IMR-90 (cell line): ENCODE data around the gene KIF18A. TPM values are rescaled to one million over a fixed set of nuclear protein-coding genes. Genes with fewer than 3 reads are reported as not detected.

Source experiments
- ATAC-seq: fragments of 200-7000 bp; cut with Tn5 transposase; 2 replicates; pipeline ENCODE4 v1.9.1; 2020; ENCODE audit warnings: low read depth, mild to moderate bottlenecking, moderate library complexity
- BruUV-seq: library from RNA; stranded (reverse); fragments of 400-500 nt; replicated peaks from 2 replicates; lab custom pipeline; 2021; lab: Mats Ljungman, UMichigan
- CTCF ChIA-PET: fragments of 300-600 bp; formaldehyde crosslinking; extraction: SDS; loops from one replicate; lab custom pipeline; 2021; ENCODE audit warnings: antibody characterized with exemption; lab: Yijun Ruan, JAX
- POLR2A ChIA-PET: fragments of 300-600 bp; sonication (Branson Sonifier 250); formaldehyde crosslinking; loops from one replicate; lab custom pipeline; 2022; ENCODE audit warnings: antibody characterized with exemption; ENCODE audit not compliant: unreplicated experiment; lab: Charles Lee
- DNase-seq: peaks from one replicate; pipeline ENCODE4 v3.0.0; 2013
- H2AFZ ChIP-seq: replicated peaks from 2 replicates; pipeline ENCODE3; 2013; ENCODE audit warnings: low read length, mild to moderate bottlenecking; ENCODE audit not compliant: poor library complexity
- H2AK5ac ChIP-seq: 2 replicates; pipeline ENCODE4 v1.6.1; 2013; ENCODE audit warnings: low read depth, low read length, inconsistent platforms
- H2AK9ac ChIP-seq: replicated peaks from 2 replicates; pipeline ENCODE3; 2013; ENCODE audit warnings: mild to moderate bottlenecking, low read depth, low read length, moderate library complexity; ENCODE audit not compliant: poor library complexity
- H2BK120ac ChIP-seq: 2 replicates; pipeline ENCODE4 v1.6.1; 2013; ENCODE audit warnings: low read depth, low read length, inconsistent platforms
- H2BK15ac ChIP-seq: 3 replicates; pipeline ENCODE4 v1.6.1; 2013; ENCODE audit warnings: low read depth, low read length, inconsistent platforms
- H2BK20ac ChIP-seq: 2 replicates; pipeline ENCODE4 v1.6.1; 2013; ENCODE audit warnings: low read depth, mild to moderate bottlenecking, inconsistent platforms, low read length, moderate library complexity
- H2BK5ac ChIP-seq: 2 replicates; pipeline ENCODE4 v1.6.1; 2013; ENCODE audit warnings: mild to moderate bottlenecking, low read depth, low read length, inconsistent platforms; ENCODE audit not compliant: poor library complexity, severe bottlenecking
- H3K14ac ChIP-seq: replicated peaks from 2 replicates; pipeline ENCODE4 v1.6.1; 2013; ENCODE audit warnings: low read depth, low read length, inconsistent platforms
- H3K18ac ChIP-seq: 2 replicates; pipeline ENCODE4 v1.6.1; 2013; ENCODE audit warnings: low read depth, low read length, control low read depth
- H3K23ac ChIP-seq: 2 replicates; pipeline ENCODE4 v1.6.1; 2013; ENCODE audit warnings: low read depth, low read length, inconsistent platforms
- H3K27ac ChIP-seq: 2 replicates; pipeline ENCODE4 v1.5.1; 2013; ENCODE audit warnings: mild to moderate bottlenecking, control low read depth, low read length; ENCODE audit not compliant: insufficient read depth
- H3K27me3 ChIP-seq: 2 replicates; pipeline ENCODE4 v1.6.1; 2013; ENCODE audit warnings: low read length; ENCODE audit not compliant: control insufficient read depth, insufficient read depth
- H3K36me3 ChIP-seq: 2 replicates; pipeline ENCODE4 v1.6.1; 2013; ENCODE audit warnings: low read length, mixed read lengths; ENCODE audit not compliant: control insufficient read depth, insufficient read depth
- H3K4ac ChIP-seq: 2 replicates; pipeline ENCODE4 v1.6.1; 2013; ENCODE audit warnings: low read depth, low read length, inconsistent platforms
- H3K4me1 ChIP-seq: 2 replicates; pipeline ENCODE4 v1.6.1; 2013; ENCODE audit warnings: low read length, mixed read lengths; ENCODE audit not compliant: control insufficient read depth, insufficient read depth
- H3K4me2 ChIP-seq: 2 replicates; pipeline ENCODE4 v1.6.1; 2013; ENCODE audit warnings: low read depth, mild to moderate bottlenecking, control low read depth, low read length, moderate library complexity
- H3K4me3 ChIP-seq: 2 replicates; pipeline ENCODE4 v1.5.1; 2013; ENCODE audit warnings: low read depth, mild to moderate bottlenecking, control low read depth, low read length, moderate library complexity; ENCODE audit not compliant: insufficient read depth
- H3K56ac ChIP-seq: 2 replicates; pipeline ENCODE4 v1.6.1; 2013; ENCODE audit warnings: low read length, inconsistent platforms; ENCODE audit not compliant: insufficient read depth; ENCODE audit errors: extremely low read depth
- H3K79me1 ChIP-seq, 2 experiments: 2 replicates each; pipeline ENCODE4 v1.6.1; 2013; ENCODE audit warnings: low read length in 2 of 2, inconsistent platforms in 1 of 2, low read depth in 1 of 2
- H3K9ac ChIP-seq: 2 replicates; pipeline ENCODE4 v1.6.1; 2013; ENCODE audit warnings: low read depth, low read length, control low read depth
- H3K9me1 ChIP-seq: 2 replicates; pipeline ENCODE4 v1.6.1; 2013; ENCODE audit warnings: low read length, inconsistent platforms; ENCODE audit not compliant: insufficient read depth
- H3K9me3 ChIP-seq: 2 replicates; pipeline ENCODE4 v1.6.1; 2013; ENCODE audit warnings: low read length; ENCODE audit not compliant: control insufficient read depth, insufficient read depth
- H4K20me1 ChIP-seq: 2 replicates; pipeline ENCODE4 v1.6.1; 2013; ENCODE audit warnings: low read length, inconsistent platforms; ENCODE audit not compliant: insufficient read depth
- H4K5ac ChIP-seq: 2 replicates; pipeline ENCODE4 v1.6.1; 2013; ENCODE audit warnings: mild to moderate bottlenecking, low read depth, low read length, control low read depth
- H4K8ac ChIP-seq, 2 experiments: 2 replicates each; pipeline ENCODE4 v1.6.1; 2013; ENCODE audit warnings: low read depth in 2 of 2, low read length in 2 of 2, control low read depth in 1 of 2, inconsistent platforms in 1 of 2
- H4K91ac ChIP-seq: 2 replicates; pipeline ENCODE4 v1.6.1; 2013; ENCODE audit warnings: low read depth, low read length, inconsistent platforms; ENCODE audit not compliant: insufficient read depth
- MAFK ChIP-seq: IDR thresholded peaks from 2 replicates; pipeline ENCODE4 v1.6.1; 2012; ENCODE audit warnings: low read depth, low read length, improper control_type of control experiment
- WGBS, 2 experiments: methylation state at CpG; one replicate each; pipeline versions ENCODE4 v1.1.5 to v1.1.7; 2013; ENCODE audit warnings: missing lambda C conversion rate in 2 of 2; ENCODE audit not compliant: insufficient read length in 1 of 2; ENCODE audit errors: extremely low coverage in 2 of 2; 5-methylcytosine and 5-hydroxymethylcytosine counted together
- dilution Hi-C: fragments of 300-500 bp; cut with HindIII; formaldehyde crosslinking; loops from one replicate; pipeline ENCODE4 v1.14.3; 2018; ENCODE audit warnings: low sequenced_read_pairs; ENCODE audit not compliant: unreplicated experiment
- in situ Hi-C: fragments of 300-500 bp; cut with MboI; formaldehyde crosslinking; loops from 3 replicates; pipeline ENCODE4 v1.14.3; 2019; ENCODE audit warnings: low sequenced_read_pairs, inconsistent platforms, mixed read lengths
- intact Hi-C: fragments of 100-400 bp; cut with micrococcal nuclease; formaldehyde crosslinking; loops from 2 replicates; pipeline ENCODE4 v1.10.0; 2022
- polyA plus RNA-seq, 3 experiments: library from polyadenylated mRNA; depleted of rRNA; stranded (reverse); fragments of >200 nt; gene quantifications; 2 replicates each; pipeline ENCODE4 v1.2.3, GENCODE V29; 2012; ENCODE audit warnings: low replicate concordance in 1 of 3
- total RNA-seq: library from RNA; depleted of rRNA; stranded (reverse); fragments of >200 nt; gene quantifications from 2 replicates; pipeline ENCODE4 v1.2.3, GENCODE V29; 2012

Gene KIF18A
- total and polyA plus RNA-seq, 2 of the 4 experiments (the other 2 are of a cell fraction): 8.9 to 24.4 TPM

DNA sequence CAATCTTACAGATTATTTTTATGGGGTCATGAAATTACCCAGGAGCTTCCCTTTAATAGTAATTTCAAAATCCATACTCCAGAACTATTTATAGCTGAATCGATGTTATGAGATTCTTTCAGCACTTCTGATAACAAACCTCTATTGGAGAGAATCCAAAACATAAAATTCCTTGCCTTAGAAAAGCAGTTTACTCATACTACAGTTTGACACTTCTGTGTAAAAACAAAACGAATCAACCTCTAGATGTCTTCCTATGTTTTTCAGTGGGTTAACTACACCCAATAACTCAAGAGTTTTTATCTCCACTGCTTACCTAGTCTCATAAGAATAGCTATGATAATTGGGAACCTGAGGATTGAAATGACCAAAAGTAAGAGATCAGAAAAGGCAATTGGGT, 35.6 kb downstream of the KIF18A start:
- Histone ChIP-seq H2BK5ac (peak overlapping the region; percentile 49), H3K18ac (peak overlapping the region; percentile 44; the same call in 1 of the 2 replicates), H4K20me1 (no peaks in the 10 kb centered on the region), H2AK5ac (no peak overlapping the region), H3K14ac (no peak overlapping the region), H3K4me2 (peak overlapping the region; percentile 83; the same call in 1 of the 2 replicates), H2BK20ac (no peak overlapping the region), H2AFZ (no peak overlapping the region), H3K4me3 (no peak overlapping the region), H4K91ac (no peak overlapping the region), H3K56ac (no peak overlapping the region), H4K5ac (peak overlapping the region; percentile 78; the same call in 1 of the 2 replicates), H3K36me3 (peaks cover 6% of the 10 kb centered on the region), H3K4ac (no peak overlapping the region), H2BK120ac (no peak overlapping the region), H3K4me1 (peaks cover 6% of the 10 kb centered on the region), H3K9me1 (peaks cover 4% of the 10 kb centered on the region; the same call in 1 of the 2 replicates), H3K9ac (no peak overlapping the region), H3K27ac (no peak overlapping the region), H3K23ac (no peak overlapping the region), H3K27me3 (no peaks in the 10 kb centered on the region), H3K9me3 (no peaks in the 10 kb centered on the region), H4K8ac (peak overlapping the region in 1 of 2 experiments; percentile 30; a peak in 1 of 4 replicates), H3K79me1 (peaks cover 16 to 18% of the 10 kb centered on the region in 2 experiments), H2AK9ac (no peak overlapping the region), H2BK15ac (no peak overlapping the region)
- no CpG with 5 or more reads among the region's 2 CpGs for WGBS, 2 experiments
- in situ Hi-C loops: no loop called here
- ATAC-seq (no peak; the same call in 1 of the 2 replicates), DNase-seq (peak; percentile 53)
- ChIA-PET CTCF (no interaction called here), POLR2A (no interaction called here)
- no peak for TF ChIP-seq MAFK
- no TSS peak for BruUV-seq
- intact Hi-C loops: no loop called here
- dilution Hi-C loops: no loop called here
